Loucy (cell line): ENCODE results near the gene GPR39.

Experiments used
- H2AFZ ChIP-seq: fragments of 200-600 bp; sonication (generic); 2 replicates; pipeline ENCODE4 v1.6.0; 2016; ENCODE audit warnings: antibody characterized with exemption, mild to moderate bottlenecking, low read length, moderate library complexity
- H3F3A ChIP-seq: fragments of 200-600 bp; 2 replicates; pipeline ENCODE4 v1.6.0; 2016; ENCODE audit warnings: antibody characterized with exemption, low read depth, mild to moderate bottlenecking
- H3K27me3 ChIP-seq: fragments of 200-600 bp; sonication (generic); 2 replicates; pipeline ENCODE4 v1.6.1; 2014; ENCODE audit warnings: low read length, mild to moderate bottlenecking; ENCODE audit not compliant: insufficient read depth, poor library complexity, severe bottlenecking
- H3K36me3 ChIP-seq: fragments of 200-600 bp; sonication (generic); 2 replicates; pipeline ENCODE4 v1.6.1; 2016; ENCODE audit warnings: low read length; ENCODE audit not compliant: insufficient read depth
- H3K4me1 ChIP-seq: fragments of 200-600 bp; sonication (generic); 2 replicates; pipeline ENCODE4 v1.5.1; 2014; ENCODE audit warnings: low read length, mild to moderate bottlenecking; ENCODE audit not compliant: insufficient read depth, poor library complexity, severe bottlenecking
- H3K4me2 ChIP-seq: fragments of 200-600 bp; sonication (generic); 2 replicates; pipeline ENCODE4 v1.6.0; 2014; ENCODE audit warnings: antibody characterized with exemption, low read length, low read depth, mild to moderate bottlenecking; ENCODE audit not compliant: poor library complexity, severe bottlenecking
- H3K4me3 ChIP-seq: fragments of 200-600 bp; sonication (generic); 2 replicates; pipeline ENCODE4 v1.5.1; 2014; ENCODE audit warnings: low read length, mild to moderate bottlenecking, mixed read lengths; ENCODE audit not compliant: poor library complexity, severe bottlenecking
- H3K79me2 ChIP-seq: fragments of 200-600 bp; sonication (generic); 2 replicates; pipeline ENCODE4 v1.6.1; 2014; ENCODE audit warnings: low read length; ENCODE audit not compliant: insufficient read depth
- H3K9ac ChIP-seq: fragments of 200-600 bp; sonication (generic); 2 replicates; pipeline ENCODE4 v1.6.0; 2014; ENCODE audit warnings: mild to moderate bottlenecking, low read depth, low read length, moderate library complexity; ENCODE audit not compliant: poor library complexity, severe bottlenecking
- H3K9me2 ChIP-seq: fragments of 200-600 bp; sonication (generic); replicated peaks from 2 replicates; pipeline ENCODE4 v1.6.1; 2016; ENCODE audit warnings: low read depth, low read length, mixed read lengths
- H3K9me3 ChIP-seq: fragments of 200-600 bp; sonication (generic); 2 replicates; pipeline ENCODE4 v1.6.1; 2014; ENCODE audit warnings: mild to moderate bottlenecking, antibody characterized with exemption, low read length, low read depth; ENCODE audit not compliant: insufficient read depth
- H4K20me1 ChIP-seq: fragments of 200-600 bp; sonication (generic); 2 replicates; pipeline ENCODE4 v1.6.0; 2014; ENCODE audit warnings: antibody characterized with exemption, low read length, mild to moderate bottlenecking; ENCODE audit not compliant: insufficient read depth, poor library complexity, severe bottlenecking
- CTCF ChIP-seq: fragments of 200-600 bp; sonication (generic); conservative IDR thresholded peaks from 2 replicates; pipeline ENCODE4 v1.5.1; 2014; ENCODE audit warnings: mild to moderate bottlenecking, antibody characterized with exemption, low read length
- EZH2phosphoT487 ChIP-seq: fragments of 200-600 bp; IDR thresholded peaks from 2 replicates; pipeline ENCODE4 v1.6.1; 2018; ENCODE audit warnings: antibody characterized with exemption, mild to moderate bottlenecking, moderate library complexity, borderline replicate concordance

Gene GPR39

GRCh38 chr2:132441051-132441450 is 24.4 kb downstream of the GPR39 start:
- H3K9me2 ChIP-seq: no peaks in the 10 kb centered on the region
- H3K4me2 ChIP-seq: no peak overlapping the region
- H3K9me3 ChIP-seq: no peaks in the 10 kb centered on the region
- no peaks in the 10 kb centered on the region for H4K20me1 ChIP-seq
- no peaks in the 10 kb centered on the region for H3F3A ChIP-seq
- H3K79me2 ChIP-seq: no peaks in the 10 kb centered on the region
- H3K9ac ChIP-seq: no peak overlapping the region
- H2AFZ ChIP-seq: no peak overlapping the region
- H3K27me3 ChIP-seq: no peaks in the 10 kb centered on the region
- H3K4me3 ChIP-seq: no peak overlapping the region
- TF ChIP-seq EZH2phosphoT487 (no peak), CTCF (no peak)
- H3K4me1 ChIP-seq: no peaks in the 10 kb centered on the region
- no peaks in the 10 kb centered on the region for H3K36me3 ChIP-seq

DNA sequence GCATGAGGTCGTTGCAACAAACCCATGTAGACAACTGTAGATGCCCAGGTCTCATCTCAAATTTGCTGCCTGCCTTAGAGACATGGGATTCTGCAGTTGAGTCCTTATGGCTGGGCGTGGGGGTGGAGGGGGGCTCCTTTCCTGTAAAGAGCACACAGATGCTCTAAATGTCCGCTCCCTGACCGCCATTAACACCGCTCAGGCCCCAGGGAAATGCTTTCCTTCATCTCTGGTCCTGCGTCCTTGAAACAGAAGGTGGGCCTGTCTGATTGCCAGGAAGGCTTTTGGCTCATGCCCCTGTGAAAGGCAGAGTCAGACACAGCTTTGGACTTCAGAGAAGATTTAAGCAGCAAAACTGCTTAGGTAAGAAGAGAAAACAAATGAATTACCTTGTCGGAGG is 25.7 kb downstream of the GPR39 start:
- H3K79me2 ChIP-seq: no peaks in the 10 kb centered on the region
- H3K4me3 ChIP-seq: no peak overlapping the region
- TF ChIP-seq CTCF (no peak), EZH2phosphoT487 (no peak)
- H3K4me2 ChIP-seq: no peak overlapping the region
- no peaks in the 10 kb centered on the region for H3K9me2 ChIP-seq
- H3K4me1 ChIP-seq: no peaks in the 10 kb centered on the region
- no peak overlapping the region for H3K9ac ChIP-seq
- H3K27me3 ChIP-seq: no peaks in the 10 kb centered on the region
- no peaks in the 10 kb centered on the region for H4K20me1 ChIP-seq
- H3K36me3 ChIP-seq: no peaks in the 10 kb centered on the region
- no peak overlapping the region for H2AFZ ChIP-seq
- no peaks in the 10 kb centered on the region for H3K9me3 ChIP-seq
- H3F3A ChIP-seq: no peaks in the 10 kb centered on the region

GRCh38 chr2:132443106-132443505 is 26.5 kb downstream of the GPR39 start:
- H3K9me3 ChIP-seq: no peaks in the 10 kb centered on the region
- no peak overlapping the region for H3K4me2 ChIP-seq
- H3K27me3 ChIP-seq: no peaks in the 10 kb centered on the region
- no peak overlapping the region for H2AFZ ChIP-seq
- no peak overlapping the region for H3K9ac ChIP-seq
- TF ChIP-seq EZH2phosphoT487 (no peak), CTCF (no peak)
- no peaks in the 10 kb centered on the region for H3K4me1 ChIP-seq
- no peaks in the 10 kb centered on the region for H3K79me2 ChIP-seq
- no peak overlapping the region for H3K4me3 ChIP-seq
- no peaks in the 10 kb centered on the region for H3K9me2 ChIP-seq
- no peaks in the 10 kb centered on the region for H4K20me1 ChIP-seq
- H3K36me3 ChIP-seq: no peaks in the 10 kb centered on the region
- no peaks in the 10 kb centered on the region for H3F3A ChIP-seq
